Panc1 (cell line): Measurements from ENCODE around the gene EMX1.

Experiments used
- CTCF ChIP-seq: fragments of 450-650 bp; IDR thresholded peaks from 2 replicates; pipeline ENCODE4 v1.5.1; 2017; ENCODE audit warnings: mild to moderate bottlenecking
- POLR2AphosphoS5 ChIP-seq: IDR thresholded peaks from 2 replicates; pipeline ENCODE4 v1.6.1; 2012; ENCODE audit warnings: mild to moderate bottlenecking, low read depth, low read length, moderate library complexity
- REST ChIP-seq, 2 experiments: IDR thresholded peaks; 2 replicates each; pipeline ENCODE4 v1.6.1; 2011 to 2012; ENCODE audit warnings: low read depth in 2 of 2, control low read depth in 1 of 2, low read length in 1 of 2, mild to moderate bottlenecking in 1 of 2, moderate library complexity in 1 of 2; ENCODE audit not compliant: insufficient read depth in 1 of 2

- no peak for TF ChIP-seq POLR2AphosphoS5
- no peak for TF ChIP-seq CTCF
- no peak for TF ChIP-seq REST (IDR thresholded peaks at IDR 0.05; ENCODE audit: insufficient read depth in 1 of 2, low read depth in 2 of 2, low read length in 1 of 2)
Measured at GRCh38 chr2:72952961-72953360, 35.6 kb downstream of the EMX1 start.
